GM19438 (cell line): Measurements from ENCODE around the gene KRT71.
"Not testable (repeated sequence)": the region's sequence is repeated elsewhere in the genome, so short reads cannot be mapped to it uniquely, and the experiment has no call there.

ENCODE experiments used
- ATAC-seq: cut with Tn5 transposase; IDR thresholded peaks from one replicate; pipeline ENCODE4 v1.9.1; 2021; ENCODE audit warnings: low read depth; ENCODE audit not compliant: unreplicated experiment

Gene KRT71

DNA sequence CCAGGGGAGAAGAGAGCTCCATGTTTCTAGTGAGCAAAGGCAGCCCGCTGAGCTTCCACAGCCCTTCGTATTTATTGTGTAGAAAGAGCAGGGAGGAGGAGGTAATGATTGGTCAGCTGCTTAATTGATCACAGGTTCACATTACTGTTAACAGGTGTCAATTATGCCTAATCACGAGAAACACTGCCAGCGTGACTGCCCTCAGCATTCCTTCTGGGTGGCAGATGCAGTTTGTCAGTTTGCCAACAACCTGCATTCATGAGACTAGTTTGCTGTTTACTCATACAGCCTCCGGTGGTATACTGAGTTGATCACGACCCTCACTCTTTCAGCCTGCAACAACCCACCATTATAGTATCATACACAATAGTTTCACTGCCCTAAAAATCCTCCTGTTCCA is 52.4 kb downstream of the KRT71 start:
- not testable (repeated sequence) for ATAC-seq

- no peak for ATAC-seq
Observed at GRCh38 chr12:52499806-52500560, 53.0 kb downstream of the KRT71 start.

GRCh38 chr12:52498946-52499345 is 54.0 kb downstream of the KRT71 start:
- no peak for ATAC-seq

- ATAC-seq, result no peak
Observed at GRCh38 chr12:52497975-52498374, 55.0 kb downstream of the KRT71 start.

DNA sequence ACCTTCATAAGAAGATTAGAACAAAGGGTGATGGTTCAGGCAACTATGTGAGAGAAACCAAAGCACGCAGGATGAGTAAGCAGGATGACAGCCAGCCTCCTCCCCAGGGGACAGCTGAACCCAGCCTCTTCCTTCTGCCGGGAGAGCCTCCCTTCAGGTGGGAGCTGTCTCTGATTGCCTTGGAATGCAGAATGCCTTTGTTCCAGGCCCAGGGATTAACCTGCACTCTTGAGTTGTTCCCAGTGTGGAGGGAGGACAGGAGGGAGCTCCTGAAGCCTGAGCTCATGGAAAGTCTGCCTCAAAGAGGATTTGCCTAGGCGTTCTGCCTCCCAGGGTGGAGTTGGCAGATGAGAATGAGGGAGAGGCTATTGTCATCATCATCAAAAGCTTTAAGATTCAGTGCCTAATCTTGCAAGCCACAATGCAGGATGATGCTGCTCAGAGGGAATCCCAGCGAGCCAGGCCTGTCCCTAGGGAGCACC is 56.3 kb downstream of the KRT71 start:
- no peak for ATAC-seq

DNA sequence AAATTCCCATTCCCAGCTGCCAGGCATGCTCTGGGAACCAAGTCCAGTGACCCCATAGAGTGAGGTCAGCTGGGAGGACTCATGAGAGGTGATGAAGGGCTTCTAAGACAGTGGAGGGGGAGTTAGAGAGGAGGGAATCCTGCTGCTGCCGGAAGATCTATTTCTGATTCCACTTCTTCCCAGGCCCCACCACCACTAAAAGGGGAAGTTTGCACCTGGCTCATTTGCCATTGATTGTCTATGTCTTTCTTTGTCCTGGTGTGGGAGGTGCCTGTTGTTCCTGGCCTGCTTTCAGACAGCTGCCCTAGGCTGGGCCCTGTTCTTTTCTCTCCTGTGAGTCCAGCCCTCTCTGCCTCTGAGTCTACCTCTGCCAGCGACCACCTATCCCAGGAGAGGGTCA is 56.9 kb downstream of the KRT71 start:
- no peak for ATAC-seq

GRCh38 chr12:52495389-52495788 is 57.6 kb downstream of the KRT71 start:
- ATAC-seq, result no peak

DNA sequence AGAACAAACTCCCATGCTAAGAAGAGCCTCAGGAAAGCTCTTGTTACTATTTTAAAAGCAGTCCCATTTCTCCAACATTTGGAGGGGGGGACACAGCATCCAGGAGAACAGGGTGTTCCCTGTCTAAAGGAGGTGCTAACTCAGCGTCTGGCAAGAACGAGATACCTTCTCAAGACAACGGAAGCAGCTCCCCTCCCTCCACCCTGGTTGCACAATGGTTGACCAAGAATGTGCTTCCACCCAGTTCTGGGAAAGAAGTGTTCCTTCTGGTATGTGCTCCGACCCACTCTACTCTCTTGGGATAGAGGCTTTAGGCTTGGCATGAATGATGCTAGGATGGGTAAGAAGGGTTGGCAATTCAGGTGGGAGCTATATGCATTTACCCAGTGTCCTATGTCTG is 58.4 kb downstream of the KRT71 start:
- no peak for ATAC-seq

DNA sequence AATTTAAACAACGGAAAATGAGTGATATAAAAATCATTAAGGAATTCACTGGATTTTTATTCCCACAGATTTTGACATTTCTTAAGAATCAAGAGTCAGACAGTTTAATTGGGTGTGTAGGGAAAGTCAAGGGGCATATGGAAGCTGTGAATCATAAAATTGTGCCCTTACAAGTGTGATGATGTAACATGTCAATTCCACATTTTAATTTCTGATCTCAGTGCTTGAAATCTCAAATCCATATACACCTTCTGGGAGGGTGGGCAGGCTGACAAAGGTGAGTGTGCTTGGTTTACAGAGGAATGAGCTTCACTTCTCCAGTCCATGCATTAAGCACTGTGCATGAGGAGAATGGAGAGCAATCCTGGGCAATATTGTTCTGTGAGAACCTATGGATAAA is 58.8 kb downstream of the KRT71 start:
- no peak for ATAC-seq
